ENCODE measurements around the gene UNC79.

The UNC79 gene

DNA sequence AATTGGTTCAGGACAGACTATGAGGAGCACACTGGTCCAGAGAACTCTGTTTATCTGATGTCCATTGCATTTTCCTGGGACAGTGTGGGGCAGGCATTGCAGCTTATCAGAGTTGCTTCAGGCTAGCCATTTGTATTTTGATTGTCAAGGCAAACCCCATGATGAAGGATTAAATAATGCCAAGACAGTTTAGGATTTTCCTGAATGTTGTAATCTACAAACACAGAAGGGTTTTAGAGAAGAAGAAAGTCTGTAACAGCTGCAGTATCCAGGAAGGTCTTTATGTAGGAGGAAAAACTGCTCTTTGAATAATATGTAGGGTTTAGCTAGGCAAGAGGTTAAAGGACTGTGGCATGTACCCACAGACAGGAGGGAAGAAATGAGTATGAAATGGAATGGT, 32.2 kb upstream of the UNC79 start:
- TF ChIP-seq SIN3A (IDR thresholded peaks at IDR 0.05; ENCODE audit: borderline replicate concordance, insufficient read depth, low read length) (no peak), FOXP2 (optimal IDR thresholded peaks at IDR 0.05; ENCODE audit: borderline replicate concordance, extremely low read depth, extremely low read length, insufficient read depth) (no peak), TAF1 (IDR thresholded peaks at IDR 0.05; ENCODE audit: borderline replicate concordance, insufficient read depth, low read length) (no peak), POLR2AphosphoS5 (IDR thresholded peaks at IDR 0.05; ENCODE audit: low read depth, low read length) (no peak)
- TF ChIP-seq, protein P1, sequence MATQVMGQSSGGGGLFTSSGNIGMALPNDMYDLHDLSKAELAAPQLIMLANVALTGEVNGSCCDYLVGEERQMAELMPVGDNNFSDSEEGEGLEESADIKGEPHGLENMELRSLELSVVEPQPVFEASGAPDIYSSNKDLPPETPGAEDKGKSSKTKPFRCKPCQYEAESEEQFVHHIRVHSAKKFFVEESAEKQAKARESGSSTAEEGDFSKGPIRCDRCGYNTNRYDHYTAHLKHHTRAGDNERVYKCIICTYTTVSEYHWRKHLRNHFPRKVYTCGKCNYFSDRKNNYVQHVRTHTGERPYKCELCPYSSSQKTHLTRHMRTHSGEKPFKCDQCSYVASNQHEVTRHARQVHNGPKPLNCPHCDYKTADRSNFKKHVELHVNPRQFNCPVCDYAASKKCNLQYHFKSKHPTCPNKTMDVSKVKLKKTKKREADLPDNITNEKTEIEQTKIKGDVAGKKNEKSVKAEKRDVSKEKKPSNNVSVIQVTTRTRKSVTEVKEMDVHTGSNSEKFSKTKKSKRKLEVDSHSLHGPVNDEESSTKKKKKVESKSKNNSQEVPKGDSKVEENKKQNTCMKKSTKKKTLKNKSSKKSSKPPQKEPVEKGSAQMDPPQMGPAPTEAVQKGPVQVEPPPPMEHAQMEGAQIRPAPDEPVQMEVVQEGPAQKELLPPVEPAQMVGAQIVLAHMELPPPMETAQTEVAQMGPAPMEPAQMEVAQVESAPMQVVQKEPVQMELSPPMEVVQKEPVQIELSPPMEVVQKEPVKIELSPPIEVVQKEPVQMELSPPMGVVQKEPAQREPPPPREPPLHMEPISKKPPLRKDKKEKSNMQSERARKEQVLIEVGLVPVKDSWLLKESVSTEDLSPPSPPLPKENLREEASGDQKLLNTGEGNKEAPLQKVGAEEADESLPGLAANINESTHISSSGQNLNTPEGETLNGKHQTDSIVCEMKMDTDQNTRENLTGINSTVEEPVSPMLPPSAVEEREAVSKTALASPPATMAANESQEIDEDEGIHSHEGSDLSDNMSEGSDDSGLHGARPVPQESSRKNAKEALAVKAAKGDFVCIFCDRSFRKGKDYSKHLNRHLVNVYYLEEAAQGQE (IDR thresholded peaks at IDR 0.05; ENCODE audit: insufficient read depth in 1 of 2, low read depth in 2 of 2, low read length in 2 of 2), result no peak

DNA sequence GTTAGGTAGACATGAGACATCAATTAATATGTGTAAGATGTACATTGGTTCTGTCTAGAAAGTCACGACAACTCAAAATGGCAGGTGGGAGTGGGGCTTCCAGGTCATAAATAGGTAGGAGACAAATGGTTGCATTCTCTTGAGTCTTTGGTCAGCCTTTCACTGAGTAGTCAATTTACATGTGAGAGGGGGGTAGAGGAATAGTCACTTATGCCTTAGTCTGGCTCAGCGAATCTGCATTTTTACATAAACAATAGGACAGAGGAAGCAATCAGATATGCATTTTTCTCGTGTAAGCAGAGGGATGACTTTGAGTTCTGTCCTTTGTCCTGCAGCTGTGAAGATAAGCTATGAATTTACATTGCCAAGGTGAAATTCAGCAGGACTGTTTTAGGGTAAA, 27.8 kb upstream of the UNC79 start:
- TF ChIP-seq POLR2AphosphoS5 (IDR thresholded peaks at IDR 0.05; ENCODE audit: low read depth, low read length), result no peak
- TF ChIP-seq, protein P1 (IDR thresholded peaks at IDR 0.05; ENCODE audit: insufficient read depth in 1 of 2, low read depth in 2 of 2, low read length in 2 of 2), result no peak

DNA sequence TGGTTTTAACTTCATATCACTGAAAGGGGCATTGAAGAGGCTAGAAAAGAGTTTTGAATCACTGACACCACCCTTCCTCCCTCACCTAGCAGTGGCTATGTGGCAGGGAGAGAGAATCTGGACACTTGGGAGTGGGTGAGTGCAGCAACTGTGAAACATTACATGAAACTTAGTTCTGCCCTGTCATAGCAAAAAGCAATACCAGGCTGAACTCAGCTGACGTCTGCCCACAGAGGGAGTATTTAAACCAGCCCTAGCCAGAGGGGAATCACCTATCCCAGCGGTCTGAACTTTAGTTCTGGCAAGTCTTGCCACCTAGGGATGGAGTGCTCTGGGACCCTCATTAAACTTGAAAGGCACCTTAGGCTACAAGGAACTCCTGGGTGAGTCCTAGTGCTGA, 20.7 kb upstream of the UNC79 start:
- TF ChIP-seq POLR2AphosphoS5 (IDR thresholded peaks at IDR 0.05; ENCODE audit: low read depth, low read length), result no peak
- no peak for TF ChIP-seq SIN3A (IDR thresholded peaks at IDR 0.05; ENCODE audit: borderline replicate concordance, insufficient read depth, low read length)
- no peak for TF ChIP-seq FOXP2 (optimal IDR thresholded peaks at IDR 0.05; ENCODE audit: borderline replicate concordance, extremely low read depth, extremely low read length, insufficient read depth)
- no peak for TF ChIP-seq TAF1 (IDR thresholded peaks at IDR 0.05; ENCODE audit: borderline replicate concordance, insufficient read depth, low read length)
- TF ChIP-seq, protein P1 (IDR thresholded peaks at IDR 0.05; ENCODE audit: insufficient read depth in 1 of 2, low read depth in 2 of 2, low read length in 2 of 2), result no peak

DNA sequence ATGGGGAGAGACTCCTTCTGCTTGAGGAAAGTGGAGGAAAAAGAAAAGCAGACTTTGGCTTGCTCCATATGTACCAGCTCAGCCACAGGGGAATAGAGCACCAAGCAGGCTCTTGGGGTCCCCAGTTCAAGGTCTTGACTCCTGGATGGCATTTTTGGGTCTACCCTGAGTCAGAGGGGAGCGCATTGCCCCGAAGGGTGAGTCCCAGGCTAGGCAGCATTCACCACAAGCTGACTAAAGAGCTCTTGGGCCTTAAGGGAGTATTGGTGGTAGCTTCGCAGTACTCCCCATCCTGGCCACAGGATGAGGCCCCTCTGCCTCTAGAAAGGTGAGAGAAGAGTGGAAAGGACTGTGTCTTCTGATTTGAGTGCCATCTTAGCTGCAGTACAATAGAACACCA, 19.8 kb upstream of the UNC79 start:
- TF ChIP-seq FOXP2 (optimal IDR thresholded peaks at IDR 0.05; ENCODE audit: borderline replicate concordance, extremely low read depth, extremely low read length, insufficient read depth) (no peak), TAF1 (IDR thresholded peaks at IDR 0.05; ENCODE audit: borderline replicate concordance, insufficient read depth, low read length) (no peak), POLR2AphosphoS5 (IDR thresholded peaks at IDR 0.05; ENCODE audit: low read depth, low read length) (no peak), SIN3A (IDR thresholded peaks at IDR 0.05; ENCODE audit: borderline replicate concordance, insufficient read depth, low read length) (no peak)
- TF ChIP-seq, protein P1 (IDR thresholded peaks at IDR 0.05; ENCODE audit: insufficient read depth in 1 of 2, low read depth in 2 of 2, low read length in 2 of 2), result no peak

DNA sequence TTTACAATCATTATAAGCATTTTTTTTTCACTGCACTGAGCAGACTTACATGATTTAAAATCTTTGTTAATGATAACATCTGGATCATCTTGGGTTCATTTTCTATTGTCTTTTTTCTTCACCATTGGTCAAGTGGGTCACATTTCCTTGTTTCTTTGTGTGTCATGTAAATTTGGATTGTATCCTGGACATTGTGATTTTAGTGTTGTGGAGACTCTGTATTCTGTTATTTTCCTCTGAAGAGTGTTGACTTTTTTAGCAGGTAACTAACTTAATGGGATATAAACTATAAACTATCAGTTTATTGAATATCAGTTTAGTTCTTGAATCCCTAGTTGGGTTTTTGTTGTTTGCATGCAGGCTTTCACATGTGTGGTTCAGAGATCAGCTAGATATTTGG, 4.0 kb upstream of the UNC79 start:
- TF ChIP-seq TAF1 (IDR thresholded peaks at IDR 0.05; ENCODE audit: borderline replicate concordance, insufficient read depth, low read length) (no peak), POLR2AphosphoS5 (IDR thresholded peaks at IDR 0.05; ENCODE audit: low read depth, low read length) (no peak), SIN3A (IDR thresholded peaks at IDR 0.05; ENCODE audit: borderline replicate concordance, insufficient read depth, low read length) (no peak), FOXP2 (optimal IDR thresholded peaks at IDR 0.05; ENCODE audit: borderline replicate concordance, extremely low read depth, extremely low read length, insufficient read depth) (no peak)

Measured in PFSK-1 (cell line).